Caco-2 (cell line): ENCODE measurements around the gene AQP9. TPM values are rescaled to one million over a fixed set of nuclear protein-coding genes. Genes with fewer than 3 reads are reported as not detected.

ENCODE experiments used
- BruUV-seq: library from RNA; stranded (reverse); fragments of 400-500 nt; replicated peaks from 2 replicates; lab custom pipeline; 2021; lab: Mats Ljungman, UMichigan
- CTCF ChIA-PET: fragments of 300-600 bp; sonication (Branson Sonifier 250); formaldehyde crosslinking; loops from one replicate; lab custom pipeline; 2022; ENCODE audit warnings: antibody characterized with exemption; lab: Charles Lee
- POLR2A ChIA-PET: fragments of 300-600 bp; sonication (Branson Sonifier 250); formaldehyde crosslinking; loops from one replicate; lab custom pipeline; 2022; ENCODE audit warnings: antibody characterized with exemption; lab: Charles Lee
- DNase-seq, 2 experiments: peaks; one replicate each; pipeline versions ENCODE4 v3.0.0 to v3.0.0-alpha.2; 2020 to 2022
- H3K27me3 ChIP-seq: replicated peaks from 2 replicates; pipeline ENCODE4 v1.6.0; 2011; ENCODE audit warnings: low read length; ENCODE audit not compliant: control insufficient read depth, insufficient read depth
- H3K36me3 ChIP-seq: 2 replicates; pipeline ENCODE4 v1.5.1; 2011; ENCODE audit warnings: low read length; ENCODE audit not compliant: control insufficient read depth, insufficient read depth
- H3K4me1 ChIP-seq: fragments of 250-450 bp; sonication (Bioruptor Pico); 2 replicates; pipeline ENCODE4 v1.5.1; 2020; ENCODE audit warnings: mild to moderate bottlenecking
- H3K4me3 ChIP-seq: 2 replicates; pipeline ENCODE4 v1.5.1; 2011; ENCODE audit warnings: low read depth, mild to moderate bottlenecking, control low read depth, low read length
- H3K9me3 ChIP-seq: fragments of 250-450 bp; sonication (Bioruptor Pico); 2 replicates; pipeline ENCODE4 v1.5.1; 2020; ENCODE audit warnings: mild to moderate bottlenecking, moderate library complexity
- H3K27ac Mint-ChIP-seq: one replicate; pipeline ENCODE4 v1.8.0; 2022; ENCODE audit warnings: mixed read lengths; ENCODE audit not compliant: unreplicated experiment
- H3K27me3 Mint-ChIP-seq: one replicate; pipeline ENCODE4 v1.8.0; 2022; ENCODE audit warnings: mixed read lengths; ENCODE audit not compliant: insufficient read depth, unreplicated experiment
- H3K36me3 Mint-ChIP-seq: one replicate; pipeline ENCODE4 v1.8.0; 2022; ENCODE audit warnings: mild to moderate bottlenecking, mixed read lengths; ENCODE audit not compliant: insufficient read depth, unreplicated experiment
- H3K4me1 Mint-ChIP-seq: one replicate; pipeline ENCODE4 v1.8.0; 2022; ENCODE audit warnings: low read depth, mixed read lengths; ENCODE audit not compliant: unreplicated experiment
- H3K4me3 Mint-ChIP-seq: one replicate; pipeline ENCODE4 v1.8.0; 2022; ENCODE audit warnings: mild to moderate bottlenecking, moderate library complexity, mixed read lengths; ENCODE audit not compliant: unreplicated experiment
- H3K9me3 Mint-ChIP-seq: one replicate; pipeline ENCODE4 v1.8.0; 2022; ENCODE audit warnings: mixed read lengths; ENCODE audit not compliant: unreplicated experiment
- intact Hi-C: fragments of 100-400 bp; cut with micrococcal nuclease; formaldehyde crosslinking; loops from one replicate; pipeline ENCODE4 v1.10.0; 2022; ENCODE audit not compliant: unreplicated experiment
- total RNA-seq: library from RNA; stranded (reverse); gene quantifications from 2 replicates; pipeline ENCODE4 v1.2.3, GENCODE V29; 2022
- TF ChIP-seq, protein P1 (sequence below), 2 experiments: fragments of 200-600 bp in 1 of 2; IDR thresholded peaks; 1 replicate in 1 of 2; 2 replicates in 1 of 2; pipeline versions ENCODE4 v1.5.1 to v1.8.0; 2011 to 2022; ENCODE audit warnings: antibody characterized with exemption in 1 of 2, control low read depth in 1 of 2, inconsistent platforms in 1 of 2, low read depth in 1 of 2, low read length in 1 of 2, mild to moderate bottlenecking in 1 of 2, moderate library complexity in 1 of 2; ENCODE audit not compliant: insufficient read depth in 1 of 2, severe bottlenecking in 1 of 2, unreplicated experiment in 1 of 2

The AQP9 gene
- total RNA-seq, 1 experiment from 2014 or later, result not detected

DNA sequence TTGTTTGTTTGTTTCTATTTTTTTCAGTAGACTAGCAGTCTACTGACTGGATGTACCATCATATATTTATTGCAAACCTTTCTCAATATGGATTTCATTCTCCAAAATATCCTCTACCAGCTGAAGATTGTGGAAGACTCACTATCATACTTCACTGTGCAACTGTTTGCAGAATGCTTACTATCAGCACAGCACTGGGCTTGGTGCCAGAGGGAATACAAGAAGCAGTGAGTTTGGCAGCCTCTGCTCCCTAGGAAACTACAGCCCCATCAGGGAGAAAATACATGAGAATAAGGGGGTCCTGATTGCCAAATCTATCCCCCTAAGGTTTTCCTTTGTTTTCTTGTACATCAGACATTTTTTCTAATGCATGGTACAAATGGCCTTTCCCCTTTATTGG lies 27.5 kb downstream of the AQP9 start:
- Histone ChIP-seq H3K4me1 (no peaks in the 10 kb centered on the region), H3K9me3 (no peaks in the 10 kb centered on the region), H3K4me3 (no peak overlapping the region), H3K36me3 (no peaks in the 10 kb centered on the region), H3K27me3 (no peaks in the 10 kb centered on the region; the same call in 1 of the 2 replicates)
- CTCF ChIA-PET, result no interaction called here
- no peaks in the 10 kb centered on the region for H3K36me3 Mint-ChIP-seq
- BruUV-seq, result no TSS peak
- H3K4me3 Mint-ChIP-seq, result no peak overlapping the region
- no peak for DNase-seq
- H3K4me1 Mint-ChIP-seq, result no peaks in the 10 kb centered on the region
- TF ChIP-seq, protein P1, sequence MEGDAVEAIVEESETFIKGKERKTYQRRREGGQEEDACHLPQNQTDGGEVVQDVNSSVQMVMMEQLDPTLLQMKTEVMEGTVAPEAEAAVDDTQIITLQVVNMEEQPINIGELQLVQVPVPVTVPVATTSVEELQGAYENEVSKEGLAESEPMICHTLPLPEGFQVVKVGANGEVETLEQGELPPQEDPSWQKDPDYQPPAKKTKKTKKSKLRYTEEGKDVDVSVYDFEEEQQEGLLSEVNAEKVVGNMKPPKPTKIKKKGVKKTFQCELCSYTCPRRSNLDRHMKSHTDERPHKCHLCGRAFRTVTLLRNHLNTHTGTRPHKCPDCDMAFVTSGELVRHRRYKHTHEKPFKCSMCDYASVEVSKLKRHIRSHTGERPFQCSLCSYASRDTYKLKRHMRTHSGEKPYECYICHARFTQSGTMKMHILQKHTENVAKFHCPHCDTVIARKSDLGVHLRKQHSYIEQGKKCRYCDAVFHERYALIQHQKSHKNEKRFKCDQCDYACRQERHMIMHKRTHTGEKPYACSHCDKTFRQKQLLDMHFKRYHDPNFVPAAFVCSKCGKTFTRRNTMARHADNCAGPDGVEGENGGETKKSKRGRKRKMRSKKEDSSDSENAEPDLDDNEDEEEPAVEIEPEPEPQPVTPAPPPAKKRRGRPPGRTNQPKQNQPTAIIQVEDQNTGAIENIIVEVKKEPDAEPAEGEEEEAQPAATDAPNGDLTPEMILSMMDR (IDR thresholded peaks at IDR 0.05; ENCODE audit: insufficient read depth in 1 of 2, low read depth in 1 of 2, low read length in 1 of 2, severe bottlenecking in 1 of 2, unreplicated experiment in 1 of 2), result no peak
- POLR2A ChIA-PET, result no interaction called here
- intact Hi-C loops, result no loop called here
- peaks cover 28% of the 10 kb centered on the region for H3K27me3 Mint-ChIP-seq
- H3K9me3 Mint-ChIP-seq, result no peaks in the 10 kb centered on the region
- no peak overlapping the region for H3K27ac Mint-ChIP-seq

DNA sequence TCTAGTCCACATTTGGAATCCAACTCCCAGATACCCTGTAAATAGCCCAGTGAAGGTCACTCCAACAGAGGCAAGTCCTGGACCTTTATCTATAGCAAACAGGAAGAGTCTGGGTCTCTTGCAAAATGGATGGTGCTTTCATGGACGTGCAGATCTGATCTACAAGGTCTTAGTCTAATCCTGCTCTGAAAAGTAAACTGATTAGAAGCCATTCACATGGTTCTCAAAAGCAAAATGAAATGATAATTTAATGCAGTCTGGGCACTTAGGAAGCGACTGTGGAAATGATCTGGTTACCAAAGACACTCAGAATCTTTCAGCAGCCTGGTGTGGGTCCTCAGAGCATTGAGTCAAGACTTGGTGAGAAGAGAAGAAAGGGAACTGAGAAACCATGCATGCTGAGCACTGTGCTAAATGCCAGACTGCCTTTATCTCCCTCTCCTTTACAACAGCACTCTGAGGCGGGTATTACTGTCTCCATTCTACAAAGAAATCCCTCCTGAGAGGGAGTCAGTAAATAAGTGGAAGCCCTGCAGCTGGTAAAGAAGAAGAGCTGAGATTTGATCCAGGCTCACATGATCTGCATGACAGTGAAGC lies 29.0 kb downstream of the AQP9 start:
- H3K36me3 Mint-ChIP-seq, result no peaks in the 10 kb centered on the region
- DNase-seq, result no peak
- BruUV-seq, result no TSS peak
- H3K9me3 ChIP-seq, result no peaks in the 10 kb centered on the region
- H3K9me3 Mint-ChIP-seq, result no peaks in the 10 kb centered on the region
- no peak overlapping the region for H3K27ac Mint-ChIP-seq
- H3K4me3 ChIP-seq, result no peak overlapping the region
- H3K4me1 Mint-ChIP-seq, result no peaks in the 10 kb centered on the region
- H3K27me3 Mint-ChIP-seq, result peaks cover 27% of the 10 kb centered on the region
- CTCF ChIA-PET, result no interaction called here
- H3K4me1 ChIP-seq, result no peaks in the 10 kb centered on the region
- H3K36me3 ChIP-seq, result no peaks in the 10 kb centered on the region
- TF ChIP-seq, protein P1 (IDR thresholded peaks at IDR 0.05; ENCODE audit: insufficient read depth in 1 of 2, low read depth in 1 of 2, low read length in 1 of 2, severe bottlenecking in 1 of 2, unreplicated experiment in 1 of 2), result no peak
- intact Hi-C loops, result no loop called here
- H3K27me3 ChIP-seq, result no peaks in the 10 kb centered on the region; the same call in 1 of the 2 replicates
- POLR2A ChIA-PET, result no interaction called here
- no peak overlapping the region for H3K4me3 Mint-ChIP-seq

DNA sequence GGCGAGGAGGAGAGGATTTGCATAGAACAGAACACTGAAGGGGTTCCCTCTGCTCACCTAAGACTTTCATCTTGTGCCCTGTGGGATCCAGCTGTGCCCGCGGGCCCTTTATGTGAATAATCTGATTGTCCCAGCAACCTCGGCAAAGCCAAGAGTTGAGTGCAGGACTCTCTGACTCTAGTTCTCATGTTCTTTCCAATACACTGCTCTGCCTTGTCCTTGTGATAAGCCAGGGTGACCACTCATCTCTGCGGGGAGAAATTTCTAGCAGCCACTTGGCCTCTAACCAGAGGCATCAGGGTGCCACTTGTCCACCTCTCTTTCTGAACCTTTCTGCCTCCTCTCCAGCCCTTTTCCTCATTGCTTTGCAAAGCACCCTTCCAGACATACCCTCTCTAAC lies 31.8 kb downstream of the AQP9 start:
- DNase-seq, result no peak
- intact Hi-C loops, result no loop called here
- Mint-ChIP-seq H3K9me3 (no peaks in the 10 kb centered on the region), H3K4me1 (no peaks in the 10 kb centered on the region), H3K27ac (no peak overlapping the region), H3K27me3 (peaks cover 17% of the 10 kb centered on the region), H3K4me3 (no peak overlapping the region), H3K36me3 (no peaks in the 10 kb centered on the region)
- H3K36me3 ChIP-seq, result no peaks in the 10 kb centered on the region
- H3K9me3 ChIP-seq, result no peaks in the 10 kb centered on the region
- no peaks in the 10 kb centered on the region for H3K4me1 ChIP-seq
- POLR2A ChIA-PET, result no interaction called here
- no peak overlapping the region for H3K4me3 ChIP-seq
- BruUV-seq, result no TSS peak
- TF ChIP-seq, protein P1 (IDR thresholded peaks at IDR 0.05; ENCODE audit: insufficient read depth in 1 of 2, low read depth in 1 of 2, low read length in 1 of 2, severe bottlenecking in 1 of 2, unreplicated experiment in 1 of 2), result no peak
- H3K27me3 ChIP-seq, result no peaks in the 10 kb centered on the region; the same call in 1 of the 2 replicates
- CTCF ChIA-PET, result no interaction called here
